ENCODE data around the gene ACSS3.
"Not testable (repeated sequence)": the region's sequence is repeated elsewhere in the genome, so short reads cannot be mapped to it uniquely, and the experiment has no call there.

ACSS3 gene

DNA sequence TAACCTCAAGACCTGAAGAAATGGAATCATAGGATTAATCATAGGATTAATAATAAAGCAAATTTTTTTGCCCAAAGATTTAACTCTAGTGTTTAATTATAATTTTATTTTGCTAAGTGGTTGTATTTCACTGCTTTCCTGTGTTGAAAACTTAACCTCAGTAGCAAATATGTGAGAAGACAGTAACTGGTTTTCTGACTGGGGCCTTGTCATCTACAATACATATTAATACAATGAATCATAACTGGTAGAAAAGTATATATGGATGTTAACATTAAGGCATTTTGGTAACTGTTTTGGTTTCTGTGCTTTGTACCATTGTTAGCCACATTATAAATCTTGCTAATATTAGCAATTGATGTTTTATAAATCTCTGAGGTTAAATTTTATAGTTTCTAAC lies 92.2 kb downstream of the ACSS3 start:
- no peak for DNase-seq

DNA sequence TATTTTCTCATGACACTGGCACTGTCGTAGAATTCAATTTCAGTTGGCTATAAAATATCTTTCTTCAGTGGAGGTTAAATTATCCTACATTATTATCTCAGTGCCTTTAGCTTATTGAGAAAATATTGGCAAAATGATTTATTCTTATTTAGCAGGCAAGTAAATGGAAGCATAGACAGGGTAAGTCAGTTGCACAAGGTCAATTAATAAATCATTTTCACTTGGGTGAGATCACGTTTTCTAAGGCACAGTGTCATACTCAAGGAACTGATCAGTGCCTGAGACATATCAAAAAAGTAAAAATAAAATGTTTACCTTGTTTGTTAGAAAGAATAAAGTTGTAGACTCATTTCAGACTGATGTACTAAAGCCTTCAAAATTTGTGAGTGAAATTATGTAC lies 95.0 kb downstream of the ACSS3 start:
- DNase-seq = no peak

DNA sequence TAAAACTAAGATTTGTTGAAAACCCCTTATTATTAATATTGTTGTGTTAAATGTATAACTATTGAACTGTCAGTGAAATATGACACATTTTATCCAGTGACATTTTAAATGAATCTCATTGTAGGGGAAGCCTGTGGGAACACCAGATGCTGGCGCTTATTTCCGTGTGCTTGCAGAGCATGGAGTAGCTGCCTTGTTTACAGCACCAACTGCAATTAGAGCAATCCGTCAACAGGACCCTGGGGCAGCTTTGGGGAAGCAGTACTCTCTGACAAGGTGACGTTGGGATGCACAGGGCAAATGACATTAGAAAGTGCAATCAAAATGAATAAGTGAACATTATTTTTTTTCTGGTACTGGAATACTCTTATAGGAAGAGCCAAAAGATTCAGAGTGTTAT lies 96.8 kb downstream of the ACSS3 start:
- no peak for DNase-seq

DNA sequence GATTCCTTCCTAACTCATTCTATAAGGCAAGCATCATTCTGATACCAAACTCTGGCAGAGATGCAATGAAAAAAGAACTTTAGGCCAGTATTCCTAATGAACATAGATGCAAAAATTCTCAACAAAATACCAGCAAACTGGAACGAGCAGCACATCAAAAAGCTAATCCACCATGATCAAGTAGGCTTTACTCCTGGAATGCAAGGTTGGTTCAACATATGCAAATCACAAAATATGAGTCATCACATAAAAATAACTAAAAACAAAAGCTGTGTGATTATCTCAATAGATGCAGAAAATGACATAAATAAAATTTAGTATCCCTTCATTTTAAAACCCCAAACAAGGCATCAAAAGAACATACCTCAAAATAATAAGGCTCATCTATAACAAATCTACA lies 98.9 kb downstream of the ACSS3 start:
- no peak for DNase-seq

DNA sequence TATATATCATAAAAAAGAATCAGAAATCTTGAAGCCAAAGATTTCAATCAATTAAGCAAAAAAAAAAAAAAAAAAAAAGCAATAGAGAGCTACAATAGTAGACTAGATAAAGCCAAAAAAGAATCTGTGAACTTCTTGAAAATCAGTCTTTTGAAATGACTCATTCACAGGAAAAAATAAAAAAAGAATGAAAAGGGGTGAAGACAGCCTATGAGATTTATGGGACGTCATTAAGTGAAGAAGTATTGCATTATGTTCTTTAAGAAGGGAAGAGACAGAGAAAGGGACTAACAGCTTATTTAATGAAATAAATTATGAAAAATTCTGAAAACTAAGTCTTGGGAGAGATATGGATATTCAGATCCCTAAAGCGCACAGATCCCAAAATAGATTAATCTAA lies 103.8 kb downstream of the ACSS3 start:
- DNase-seq = no peak

DNA sequence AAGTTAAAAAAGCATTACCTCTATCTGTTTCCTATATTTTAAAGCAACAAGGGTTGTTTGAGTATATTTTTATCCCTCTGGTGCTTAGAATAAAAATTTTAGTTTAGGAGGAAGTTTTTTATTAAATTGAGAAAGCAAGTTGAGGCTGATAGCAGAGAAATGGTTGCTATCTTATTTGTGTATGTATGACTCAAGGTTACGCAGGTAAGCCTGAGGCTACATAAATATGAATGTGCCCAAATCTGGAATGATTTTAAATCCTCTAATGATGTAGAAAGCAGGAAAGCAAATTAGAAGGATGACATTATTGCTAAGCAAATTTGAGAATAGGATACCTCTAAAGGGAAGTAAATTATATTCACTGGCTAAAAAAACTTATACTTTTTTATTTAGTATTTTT lies 109.8 kb downstream of the ACSS3 start:
- no peak for DNase-seq

DNA sequence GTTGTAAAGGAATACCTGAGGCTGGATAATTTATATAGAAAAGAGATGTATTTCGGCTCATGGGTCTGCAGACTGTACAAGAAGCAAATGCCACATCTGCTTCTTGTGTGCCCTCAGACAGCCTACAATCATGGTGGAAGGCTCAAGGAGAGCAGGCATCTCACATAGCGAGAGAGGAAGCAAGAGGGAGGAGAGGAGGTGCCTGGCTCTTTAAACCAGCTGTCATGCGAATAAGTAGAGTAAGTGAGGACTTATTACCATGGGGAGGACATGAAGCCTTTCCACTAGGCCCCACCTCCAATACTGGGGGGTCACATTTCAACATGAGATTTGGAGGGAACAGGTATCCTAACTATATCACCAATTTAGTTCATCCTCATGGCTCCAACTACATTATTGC lies 118.7 kb downstream of the ACSS3 start:
- DNase-seq = no peak

DNA sequence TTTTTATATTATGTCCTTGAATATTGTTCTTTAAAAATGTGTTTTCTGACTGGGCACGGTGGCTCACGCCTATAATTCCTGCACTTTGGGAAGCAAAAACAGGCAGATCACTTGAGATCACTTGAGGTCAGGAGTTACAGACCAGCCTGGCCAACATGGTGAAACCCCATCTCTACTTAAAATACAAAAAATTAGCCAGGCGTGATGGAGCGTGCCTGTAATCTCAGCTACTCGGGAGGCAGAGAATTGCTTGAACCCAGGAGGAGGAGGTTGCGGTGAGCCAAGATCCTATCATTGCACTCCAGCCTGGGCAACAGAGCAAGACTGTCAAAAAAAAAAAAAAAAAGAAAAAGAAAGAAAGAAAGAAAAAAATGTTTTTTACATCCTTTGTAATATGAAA lies 122.7 kb downstream of the ACSS3 start:
- not testable (repeated sequence) for DNase-seq

DNA sequence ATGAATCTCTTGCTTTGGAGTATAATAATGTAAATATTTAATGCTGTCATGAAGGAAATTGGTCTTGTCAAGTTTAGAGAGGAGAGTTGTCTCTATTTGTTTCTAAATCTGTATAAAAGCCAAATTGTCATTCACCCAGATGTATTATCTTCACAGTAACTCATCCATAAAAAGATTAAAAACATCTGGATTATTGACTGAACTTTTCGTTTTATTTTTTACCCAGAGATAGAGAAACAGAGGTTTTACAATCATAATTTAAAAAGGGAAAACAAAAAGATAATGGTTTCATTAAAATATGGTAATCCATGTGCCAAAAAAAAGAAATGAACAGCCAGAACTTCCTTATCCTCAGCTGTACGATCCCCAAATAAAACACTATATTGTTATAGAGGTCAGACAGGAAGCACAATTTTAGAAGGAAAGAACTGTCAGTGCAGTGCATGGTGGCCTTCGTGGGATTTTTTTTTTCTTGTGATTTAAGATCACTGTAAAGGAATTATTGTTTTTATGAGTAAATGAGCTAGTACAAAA lies 125.9 kb downstream of the ACSS3 start:
- DNase-seq = no peak

DNA sequence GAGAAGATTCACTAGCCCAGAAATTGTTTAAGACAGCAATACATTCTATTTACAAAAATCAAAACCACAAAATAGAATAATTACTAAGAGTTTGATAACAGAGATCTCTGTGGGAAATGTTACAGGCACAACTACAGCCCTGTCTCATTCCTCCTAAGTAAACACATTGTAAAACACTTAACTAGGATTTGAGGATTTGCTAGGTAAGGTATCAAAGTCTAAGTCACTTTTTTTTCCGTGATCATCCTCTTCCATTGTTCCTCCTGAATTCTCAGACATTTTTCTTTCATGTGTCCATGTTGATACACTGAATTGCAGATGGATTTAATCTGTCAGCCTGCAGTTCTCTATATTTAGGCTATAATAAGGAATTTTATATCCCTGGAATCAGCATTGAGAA lies 127.5 kb downstream of the ACSS3 start:
- no peak for DNase-seq

DNA sequence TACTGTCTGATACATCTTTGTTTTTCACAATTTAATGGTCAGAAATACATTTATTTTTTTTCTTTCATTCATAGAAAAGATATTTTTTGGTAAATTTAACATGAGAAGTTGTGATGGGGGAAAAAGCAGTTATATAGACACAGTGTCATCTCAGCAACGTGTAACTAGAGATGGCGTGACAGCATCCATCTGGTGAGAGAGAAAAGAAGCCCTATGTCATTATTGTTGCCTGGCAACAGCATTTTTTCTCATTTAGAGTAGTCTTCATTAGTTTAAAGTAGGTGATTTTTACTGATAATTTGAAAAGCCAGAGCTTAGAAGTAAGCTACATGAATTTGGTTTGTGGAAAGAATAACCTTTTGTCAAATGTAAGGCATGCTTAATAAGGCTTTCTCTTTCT lies 128.6 kb downstream of the ACSS3 start:
- no peak for DNase-seq

DNA sequence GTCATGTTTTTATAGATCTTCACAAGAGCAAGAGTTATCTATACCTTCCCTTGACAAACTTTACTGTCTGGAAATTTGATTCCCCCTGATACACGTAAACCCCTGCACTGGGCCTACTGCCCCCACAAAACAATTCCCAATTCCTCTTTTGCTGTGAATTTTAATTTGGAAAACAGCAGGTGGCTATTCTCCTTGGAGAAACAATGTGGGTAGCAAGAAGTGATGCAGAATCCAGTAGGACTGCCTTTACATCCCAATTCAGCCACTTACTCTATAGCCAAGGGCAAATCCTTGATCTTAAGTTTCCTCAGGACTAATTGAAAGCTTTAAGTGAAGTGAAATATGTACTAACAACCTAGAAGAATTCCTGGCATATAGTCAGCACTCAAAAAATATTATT lies 129.3 kb downstream of the ACSS3 start:
- DNase-seq = no peak

DNA sequence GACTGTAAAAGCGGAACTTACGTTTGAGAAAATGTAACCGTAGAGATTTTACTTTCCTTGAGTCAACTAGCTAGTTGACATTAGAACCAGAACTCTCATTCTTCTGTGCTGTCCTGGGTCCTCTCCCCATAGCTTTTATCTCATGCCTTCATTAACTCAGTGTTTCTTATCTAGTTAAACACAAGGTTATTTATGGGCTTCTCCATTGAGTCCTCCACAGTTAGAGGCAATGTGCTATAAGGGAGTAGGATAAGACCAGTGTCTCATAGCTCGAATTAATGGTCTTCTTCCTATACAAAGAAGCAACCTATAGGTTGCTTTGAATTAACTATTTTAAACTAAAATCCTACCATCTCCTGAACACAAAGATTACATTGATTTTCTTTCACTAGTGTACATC lies 129.8 kb downstream of the ACSS3 start:
- no peak for DNase-seq

DNA sequence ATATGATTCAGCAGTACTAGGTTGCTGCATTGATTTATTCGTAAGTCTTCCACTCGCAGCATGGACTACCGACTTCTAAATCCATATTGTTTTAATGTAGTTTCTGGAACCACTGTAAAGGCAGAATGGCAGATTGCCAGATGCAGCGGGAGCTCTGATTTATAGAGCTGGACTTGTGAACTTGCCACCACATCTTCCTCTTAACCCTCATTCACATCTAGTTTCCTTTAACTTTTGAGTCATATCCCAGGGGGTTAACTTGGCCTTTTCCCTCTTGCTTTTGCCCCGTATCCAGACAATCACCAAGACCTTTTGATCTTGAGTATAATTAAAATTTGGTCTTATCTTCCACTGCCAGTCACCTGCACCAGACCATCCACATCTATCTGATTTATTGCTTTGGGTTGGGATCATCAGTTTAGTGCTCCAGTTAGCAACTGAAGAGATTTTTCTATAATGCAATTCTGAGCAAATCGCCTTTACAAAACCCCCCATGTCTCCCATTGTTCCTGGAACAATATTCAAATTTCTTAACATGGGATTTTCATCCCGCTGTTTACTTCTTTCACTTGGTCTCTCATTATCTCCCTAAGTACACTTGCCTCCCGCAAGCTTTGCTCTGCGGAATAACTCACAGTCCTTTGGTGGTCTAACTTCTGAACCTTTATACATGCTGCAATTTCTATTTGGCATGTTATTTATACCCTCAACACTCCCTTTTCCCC lies 130.5 kb downstream of the ACSS3 start:
- no peak for DNase-seq

DNA sequence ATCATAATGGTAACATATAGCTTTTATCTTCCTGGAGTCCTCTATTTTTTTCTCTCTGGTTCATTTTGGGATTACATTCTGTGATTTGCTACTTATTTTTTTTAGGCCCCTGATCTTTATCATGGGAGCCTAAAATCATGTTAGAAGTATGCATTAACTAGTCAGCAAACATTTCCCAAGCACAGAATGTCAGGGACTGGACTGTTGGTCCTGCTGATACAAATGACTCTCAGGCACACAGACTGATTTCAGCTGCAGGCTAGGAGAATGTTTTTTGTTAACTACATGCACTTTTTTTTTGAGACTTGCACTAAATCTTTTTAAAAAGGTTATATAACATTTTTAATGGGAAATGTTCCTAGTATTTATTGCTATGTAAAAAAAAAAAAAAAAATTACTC lies 131.1 kb downstream of the ACSS3 start:
- DNase-seq = no peak

DNA sequence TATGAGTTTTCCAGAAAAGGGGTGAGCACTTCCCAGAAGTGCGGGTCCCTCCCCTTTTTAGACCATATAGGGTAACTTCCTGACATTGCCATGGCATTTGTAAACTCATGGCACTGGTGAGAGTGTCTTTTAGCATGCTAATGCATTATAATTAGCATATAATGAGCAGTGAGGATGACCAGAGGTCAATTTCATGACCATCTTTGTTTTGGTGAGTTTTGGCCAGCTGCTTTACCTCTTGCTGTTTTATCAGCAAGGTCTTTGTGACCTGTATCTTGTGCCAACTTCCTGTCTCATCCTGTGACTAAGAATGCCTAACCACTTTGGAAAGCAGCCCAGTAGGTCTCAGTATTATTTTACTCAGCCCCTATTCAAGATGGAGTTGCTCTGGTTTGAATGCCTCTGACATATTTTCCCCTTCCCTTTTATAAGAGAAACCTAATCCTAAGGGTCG lies 131.9 kb downstream of the ACSS3 start:
- DNase-seq = not testable (repeated sequence)

DNA sequence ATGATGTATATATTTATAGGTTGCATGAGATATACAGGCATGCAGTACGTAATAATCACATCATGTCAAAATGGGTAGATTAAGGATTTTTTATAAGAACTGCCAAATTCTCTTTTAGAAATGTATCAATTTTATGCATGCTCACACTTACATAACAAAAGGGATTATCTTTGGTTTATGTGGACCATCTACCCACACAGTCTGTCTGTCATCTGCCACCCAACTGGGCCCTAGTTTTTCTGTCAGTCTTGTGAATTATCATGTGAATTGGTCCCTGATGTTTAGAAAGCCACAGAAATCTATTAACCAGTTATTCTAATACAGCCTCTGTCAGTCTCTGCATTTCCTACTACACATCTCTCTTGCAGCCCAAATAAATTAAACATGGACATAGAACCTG lies 133.4 kb downstream of the ACSS3 start:
- DNase-seq = no peak

DNA sequence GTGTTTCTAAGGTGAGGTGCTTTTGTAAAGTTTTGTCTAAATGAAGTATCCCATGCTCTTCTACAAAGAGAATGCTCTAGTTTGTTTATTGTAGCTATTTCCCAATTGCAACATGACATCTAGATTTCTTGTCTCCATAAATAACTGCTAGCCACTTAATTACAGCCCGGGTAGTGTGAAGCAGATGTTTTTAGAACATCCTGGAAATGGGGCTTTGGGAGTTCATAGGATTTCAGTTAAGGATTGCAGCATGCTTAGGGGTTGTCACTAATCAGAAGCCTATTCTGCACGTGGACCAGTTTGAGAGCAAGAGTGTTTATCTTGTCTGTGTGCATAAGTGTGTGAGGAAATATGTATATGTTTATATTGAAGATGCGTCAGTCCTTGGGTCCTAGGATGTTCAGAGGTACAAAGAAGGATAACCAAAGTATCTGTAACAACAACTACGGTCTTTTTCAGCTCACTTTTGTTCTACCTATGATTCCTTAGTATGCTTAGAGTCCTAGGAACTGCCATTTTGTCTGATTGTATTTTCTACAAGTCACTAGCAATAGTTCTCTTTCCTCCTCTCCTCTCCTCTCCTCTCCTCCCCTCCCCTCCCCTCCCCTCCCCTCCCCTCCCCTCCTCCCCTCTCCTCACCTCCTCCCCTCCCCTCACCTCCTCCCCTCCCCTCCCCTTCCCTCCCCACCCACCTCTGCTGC lies 135.3 kb downstream of the ACSS3 start:
- no peak for DNase-seq

DNA sequence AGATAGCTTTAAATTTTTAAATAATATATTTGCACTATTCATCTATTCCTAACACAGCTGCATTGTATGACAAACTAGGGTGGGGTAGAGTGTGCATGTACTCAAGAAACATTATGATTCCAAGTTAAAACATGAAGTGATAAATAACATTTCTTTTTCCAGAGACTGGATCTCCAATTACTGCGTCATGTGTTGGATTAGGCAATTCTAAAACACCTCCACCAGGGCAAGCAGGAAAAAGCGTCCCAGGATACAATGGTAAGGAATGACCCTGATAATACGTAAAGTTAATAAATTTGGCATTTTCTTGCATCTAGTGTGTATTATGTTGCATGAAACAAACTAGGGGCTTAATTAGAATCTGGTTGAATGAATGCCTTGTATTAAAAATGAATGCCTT lies 138.9 kb downstream of the ACSS3 start:
- DNase-seq = no peak

DNA sequence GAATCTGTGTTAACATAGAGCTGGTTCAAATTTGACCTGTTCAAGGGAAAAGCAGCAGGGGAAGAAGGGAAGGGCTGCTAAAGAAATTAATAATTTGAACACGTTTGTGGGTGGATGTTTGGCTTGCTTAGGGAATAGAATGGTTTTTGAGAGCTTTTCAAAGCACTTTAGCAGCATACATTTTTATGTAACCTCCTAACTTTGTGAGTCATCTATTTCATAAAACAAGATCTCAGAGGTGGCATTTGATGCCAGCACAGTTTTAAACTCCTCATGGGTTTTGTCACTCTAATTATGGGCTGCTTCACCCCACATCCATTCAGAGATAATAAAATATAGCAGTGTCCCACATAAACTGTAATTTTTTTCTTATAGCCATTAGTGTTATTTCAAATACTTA lies 143.8 kb downstream of the ACSS3 start:
- no peak for DNase-seq

DNA sequence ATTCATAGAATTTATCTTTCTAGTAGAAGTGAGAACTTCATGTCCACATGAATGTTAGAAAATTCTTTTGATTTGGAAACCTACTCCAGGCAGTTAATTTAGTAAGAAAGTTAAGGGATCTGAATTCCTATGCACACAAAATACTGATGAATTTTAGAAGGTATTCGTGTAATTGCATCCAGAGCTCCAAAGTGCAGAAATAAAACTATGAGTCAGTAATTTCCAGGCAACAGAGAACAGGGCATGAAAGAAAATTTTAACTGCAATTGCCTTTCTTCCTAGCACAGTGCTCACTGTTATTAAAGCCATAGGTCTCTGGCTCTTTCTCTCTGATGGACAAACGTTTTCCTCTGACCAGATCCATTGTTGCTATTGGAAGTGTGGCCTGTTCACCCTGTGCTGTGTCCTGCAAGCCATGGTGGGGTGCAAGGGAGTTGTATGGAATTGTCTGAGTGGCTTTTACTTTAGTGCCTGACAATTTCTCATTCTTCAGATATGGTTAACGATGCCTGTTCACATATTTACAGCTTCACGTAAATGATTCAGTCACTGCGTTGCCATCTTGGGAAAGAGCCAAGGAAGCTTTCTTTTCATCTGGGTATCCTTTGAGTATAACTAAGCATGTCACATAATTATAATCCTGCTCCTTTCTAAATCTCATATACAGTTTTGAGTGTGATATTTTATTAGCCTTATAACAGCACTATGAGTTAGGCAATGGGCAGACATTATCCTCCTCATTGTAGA lies 145.1 kb downstream of the ACSS3 start:
- no peak for DNase-seq

DNA sequence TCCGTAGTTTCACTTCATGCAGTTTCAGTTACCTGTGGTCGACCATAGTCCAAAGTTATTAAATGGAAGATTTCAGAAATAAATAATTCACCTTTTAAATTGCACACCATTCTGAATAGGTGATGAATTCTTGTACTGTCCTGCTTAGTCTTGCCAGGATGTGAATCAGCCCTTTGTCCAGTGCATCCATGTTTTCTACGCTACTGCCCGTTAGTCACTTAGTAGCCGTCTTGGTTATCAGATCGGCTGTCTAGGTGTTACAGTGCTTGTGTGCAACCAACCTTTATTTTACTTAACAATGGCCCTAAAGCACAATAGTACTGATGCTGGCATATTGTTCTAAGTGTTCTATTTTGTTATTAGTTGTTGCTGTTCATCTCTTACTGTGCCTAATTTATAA lies 146.7 kb downstream of the ACSS3 start:
- no peak for DNase-seq

DNA sequence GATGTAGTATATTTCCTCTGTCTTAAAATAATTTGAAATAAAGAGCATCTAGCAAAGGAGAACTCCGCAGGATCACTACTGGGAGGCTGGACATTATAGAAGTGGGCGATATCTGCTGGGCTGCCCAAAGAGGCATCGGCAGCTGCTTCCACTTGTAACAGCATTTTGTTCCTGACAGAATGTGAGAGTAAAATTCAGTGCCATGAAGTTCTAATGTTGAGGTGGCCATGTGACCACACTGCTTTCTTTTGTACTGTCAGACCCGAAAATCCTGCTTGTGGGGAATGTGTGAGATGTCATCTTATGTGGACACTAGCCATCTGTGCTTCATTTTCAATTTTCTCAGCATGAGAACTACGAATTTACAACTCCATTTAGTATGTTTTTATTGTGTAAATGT lies 151.9 kb downstream of the ACSS3 start:
- no peak for DNase-seq
